Measurements from ENCODE around the gene WSB2. TPM values are rescaled to one million over a fixed set of nuclear protein-coding genes. Genes with fewer than 3 reads are reported as not detected.

The WSB2 gene
- total and polyA plus RNA-seq, 9 donors, result 14.8 to 51.0 (median 31.9) TPM

DNA sequence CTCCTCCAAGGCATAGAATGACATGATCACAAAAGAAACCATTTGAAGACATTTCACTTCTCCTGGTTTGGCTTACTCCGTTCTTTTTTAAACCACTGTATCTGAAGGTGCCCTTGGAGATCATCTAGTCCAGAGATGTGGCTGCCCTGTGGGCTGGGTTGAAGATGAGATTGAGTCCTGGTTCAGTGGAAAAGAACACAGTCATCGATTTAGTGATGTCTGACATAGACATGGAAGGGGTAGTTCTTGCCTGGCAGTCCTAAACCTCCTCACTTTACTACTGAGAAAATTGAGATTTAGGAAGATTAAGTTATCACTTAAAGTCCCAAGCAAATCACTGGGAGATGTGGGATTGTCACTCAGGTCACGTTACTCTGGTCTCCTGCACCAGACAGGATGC, 40.1 kb upstream of the WSB2 start:
- H3K4me3 ChIP-seq, result no peak overlapping the region
- no peak for TF ChIP-seq POLR2A (IDR thresholded peaks at IDR 0.05)
- DNase-seq, result no peak
- 95 to 97% (median 97%) methylated on average over 3 of the region's 3 CpGs for WGBS, 3 donors
- H3K27me3 ChIP-seq, result no peaks in the 10 kb centered on the region
- H3K36me3 ChIP-seq, result no peaks in the 10 kb centered on the region
- no peak overlapping the region for H3K27ac ChIP-seq
- H3K9me3 ChIP-seq, result no peaks in the 10 kb centered on the region
- H3K4me1 ChIP-seq (ENCODE audit: insufficient read depth), result peaks cover 2% of the 10 kb centered on the region
- intact Hi-C loops (cut with DNase I), result loop anchor here in 1 of 4 donors (5.0 kb wide), 1 partner anchor 39 kb away; the partner anchor contains the start of gene WSB2

DNA sequence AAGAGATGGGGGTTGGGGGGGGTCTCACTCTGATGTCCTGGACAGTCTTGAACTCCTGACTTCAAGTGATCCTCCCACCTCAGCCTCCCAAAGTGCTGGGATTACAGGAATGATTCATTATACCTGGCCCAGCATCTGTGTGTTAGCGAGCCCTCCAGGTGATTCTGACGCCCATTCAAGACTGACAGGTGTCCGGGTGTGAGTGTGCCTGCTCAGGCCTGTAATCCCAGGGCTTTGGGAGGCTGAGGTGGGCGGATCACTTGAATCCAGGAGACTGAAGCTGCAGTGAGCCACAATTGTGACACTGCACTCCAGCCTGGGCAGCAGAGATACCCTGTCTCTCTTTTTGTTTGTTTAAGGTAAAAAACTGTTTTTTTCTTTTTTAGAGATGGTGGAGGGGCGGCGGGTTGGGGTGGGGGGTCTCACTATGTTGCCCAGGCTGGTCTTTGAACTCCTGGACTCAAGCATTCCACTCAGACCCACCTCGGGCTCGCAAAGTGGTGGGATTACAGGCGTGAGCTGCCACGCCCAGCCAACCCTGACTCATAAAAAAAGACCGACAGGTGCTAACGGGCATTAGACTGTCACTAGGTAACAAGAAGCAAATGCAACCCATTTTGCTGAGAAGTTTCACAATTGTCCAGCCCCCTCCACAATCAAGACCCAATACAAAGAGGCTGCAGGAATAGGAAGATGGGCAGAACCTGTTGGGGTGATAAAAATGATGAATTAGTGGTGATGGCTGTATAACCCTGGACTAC, 38.1 kb upstream of the WSB2 start:
- 91 to 94% (median 92%) methylated on average over 12 of the region's 12 CpGs for WGBS, 3 donors
- DNase-seq, result no peak
- intact Hi-C loops (cut with DNase I), result no loop called here
- H3K4me1 ChIP-seq (ENCODE audit: insufficient read depth), result peaks cover 2% of the 10 kb centered on the region
- no peak overlapping the region for H3K4me3 ChIP-seq
- no peaks in the 10 kb centered on the region for H3K27me3 ChIP-seq
- no peaks in the 10 kb centered on the region for H3K9me3 ChIP-seq
- no peaks in the 10 kb centered on the region for H3K36me3 ChIP-seq
- no peak overlapping the region for H3K27ac ChIP-seq
- TF ChIP-seq EP300 (IDR thresholded peaks at IDR 0.05) (no peak), POLR2A (IDR thresholded peaks at IDR 0.05) (no peak)
- TF ChIP-seq, protein P1, sequence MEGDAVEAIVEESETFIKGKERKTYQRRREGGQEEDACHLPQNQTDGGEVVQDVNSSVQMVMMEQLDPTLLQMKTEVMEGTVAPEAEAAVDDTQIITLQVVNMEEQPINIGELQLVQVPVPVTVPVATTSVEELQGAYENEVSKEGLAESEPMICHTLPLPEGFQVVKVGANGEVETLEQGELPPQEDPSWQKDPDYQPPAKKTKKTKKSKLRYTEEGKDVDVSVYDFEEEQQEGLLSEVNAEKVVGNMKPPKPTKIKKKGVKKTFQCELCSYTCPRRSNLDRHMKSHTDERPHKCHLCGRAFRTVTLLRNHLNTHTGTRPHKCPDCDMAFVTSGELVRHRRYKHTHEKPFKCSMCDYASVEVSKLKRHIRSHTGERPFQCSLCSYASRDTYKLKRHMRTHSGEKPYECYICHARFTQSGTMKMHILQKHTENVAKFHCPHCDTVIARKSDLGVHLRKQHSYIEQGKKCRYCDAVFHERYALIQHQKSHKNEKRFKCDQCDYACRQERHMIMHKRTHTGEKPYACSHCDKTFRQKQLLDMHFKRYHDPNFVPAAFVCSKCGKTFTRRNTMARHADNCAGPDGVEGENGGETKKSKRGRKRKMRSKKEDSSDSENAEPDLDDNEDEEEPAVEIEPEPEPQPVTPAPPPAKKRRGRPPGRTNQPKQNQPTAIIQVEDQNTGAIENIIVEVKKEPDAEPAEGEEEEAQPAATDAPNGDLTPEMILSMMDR (IDR thresholded peaks at IDR 0.05), result no peak

- Histone ChIP-seq H3K4me3 (no peak overlapping the region), H3K36me3 (no peaks in the 10 kb centered on the region), H3K27me3 (no peaks in the 10 kb centered on the region), H3K4me1 (ENCODE audit: insufficient read depth) (peaks cover 2% of the 10 kb centered on the region), H3K9me3 (no peaks in the 10 kb centered on the region), H3K27ac (no peak overlapping the region)
- DNase-seq, result no peak
- TF ChIP-seq, protein P1 (IDR thresholded peaks at IDR 0.05), result no peak
- TF ChIP-seq POLR2A (IDR thresholded peaks at IDR 0.05), result no peak
- TF ChIP-seq EP300 (IDR thresholded peaks at IDR 0.05), result no peak
- intact Hi-C loops (cut with DNase I), result no loop called here
- 91 to 93% (median 93%) methylated on average over 3 of the region's 3 CpGs for WGBS, 3 donors
These were observed 37.4 kb upstream of the WSB2 start for GRCh38 chr12:118098401-118098800.

- no peak overlapping the region for H3K4me3 ChIP-seq
- H3K9me3 ChIP-seq, result no peaks in the 10 kb centered on the region
- intact Hi-C loops (cut with DNase I), result no loop called here
- TF ChIP-seq, protein P1 (IDR thresholded peaks at IDR 0.05), result no peak
- no peak for TF ChIP-seq EP300 (IDR thresholded peaks at IDR 0.05)
- TF ChIP-seq POLR2A (IDR thresholded peaks at IDR 0.05), result no peak
- no peak for DNase-seq
- no peak overlapping the region for H3K27ac ChIP-seq
- H3K4me1 ChIP-seq (ENCODE audit: insufficient read depth), result no peaks in the 10 kb centered on the region
- WGBS, 3 donors, result 81 to 86% (median 84%) methylated on average over 3 of the region's 3 CpGs
- no peaks in the 10 kb centered on the region for H3K36me3 ChIP-seq
- no peaks in the 10 kb centered on the region for H3K27me3 ChIP-seq
These were observed 33.1 kb upstream of the WSB2 start for GRCh38 chr12:118094039-118094438.

- WGBS, 3 donors, result 91 to 93% (median 92%) methylated on average over 9 of the region's 9 CpGs
- Histone ChIP-seq H3K27ac (no peak overlapping the region), H3K36me3 (no peaks in the 10 kb centered on the region), H3K9me3 (no peaks in the 10 kb centered on the region), H3K4me3 (no peak overlapping the region), H3K27me3 (no peaks in the 10 kb centered on the region), H3K4me1 (ENCODE audit: insufficient read depth) (no peaks in the 10 kb centered on the region)
- intact Hi-C loops (cut with DNase I), result no loop called here
- TF ChIP-seq EP300 (IDR thresholded peaks at IDR 0.05), result no peak
- no peak for DNase-seq
These were observed 28.8 kb upstream of the WSB2 start for GRCh38 chr12:118089782-118090181.

Data from ovary (tissue), 9 donors.